Loucy (cell line): Measurements from ENCODE around the gene MPZL3.

Source experiments
- CTCF ChIP-seq: fragments of 200-600 bp; sonication (generic); conservative IDR thresholded peaks from 2 replicates; pipeline ENCODE4 v1.5.1; 2014; ENCODE audit warnings: mild to moderate bottlenecking, antibody characterized with exemption, low read length
- EZH2phosphoT487 ChIP-seq: fragments of 200-600 bp; IDR thresholded peaks from 2 replicates; pipeline ENCODE4 v1.6.1; 2018; ENCODE audit warnings: antibody characterized with exemption, mild to moderate bottlenecking, moderate library complexity, borderline replicate concordance

DNA sequence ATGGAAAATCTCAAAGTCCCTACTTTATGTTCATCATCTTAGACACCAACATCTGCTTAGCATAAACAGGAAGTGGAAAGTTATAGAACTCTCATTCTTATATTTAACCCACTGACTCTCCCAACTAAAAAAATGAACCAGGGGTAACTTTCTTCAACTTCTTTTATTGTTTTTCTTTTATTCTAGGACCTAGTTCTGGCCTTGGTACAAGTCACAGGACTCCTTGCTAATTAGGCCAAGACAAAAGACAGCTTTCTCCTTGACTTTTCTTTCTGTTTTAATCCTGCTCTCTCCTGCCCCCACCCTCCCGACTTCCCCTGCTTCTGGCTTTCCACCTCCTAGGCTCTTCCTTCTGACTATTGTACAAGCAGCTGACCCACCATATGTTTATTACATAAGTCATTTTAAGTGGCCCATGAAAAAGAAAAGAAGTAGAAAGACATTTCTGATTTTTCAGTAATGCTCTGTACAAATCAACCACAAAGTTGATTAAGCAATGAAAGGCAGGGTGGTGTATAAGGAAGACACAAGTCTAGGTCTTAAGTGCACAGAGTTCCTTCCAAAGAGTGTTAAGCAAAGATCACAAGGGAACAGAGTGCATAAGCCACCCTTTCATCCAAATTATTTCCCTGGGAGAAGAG is 45.7 kb downstream of the MPZL3 start:
- TF ChIP-seq CTCF (no peak), EZH2phosphoT487 (no peak)
